Aorta (tissue), 5 donors: ENCODE results near the gene FBXO2. TPM values are rescaled to one million over a fixed set of nuclear protein-coding genes. Genes with fewer than 3 reads are reported as not detected.

Source experiments
- ATAC-seq: fragments of 200-7000 bp; cut with Tn5 transposase; one replicate; pipeline ENCODE4 v1.9.1; 2022; ENCODE audit warnings: moderate library complexity; ENCODE audit not compliant: low FRiP score
- DNase-seq, 2 donors: peaks; one replicate each; pipeline ENCODE4 v3.0.0-alpha.2; 2020
- H3K27ac ChIP-seq, 2 donors: one replicate each; pipeline ENCODE4 v1.5.1; 2013; ENCODE audit warnings: low read length in 2 of 2, mild to moderate bottlenecking in 2 of 2, moderate library complexity in 2 of 2, control low read depth in 1 of 2, inconsistent platforms in 1 of 2, low read depth in 1 of 2
- H3K27me3 ChIP-seq, 2 donors: one replicate each; pipeline ENCODE4 v1.6.1; 2013; ENCODE audit warnings: control low read depth in 1 of 2, low read length in 1 of 2, mild to moderate bottlenecking in 1 of 2, moderate library complexity in 1 of 2; ENCODE audit not compliant: insufficient read depth in 2 of 2, control insufficient read depth in 1 of 2
- H3K36me3 ChIP-seq, 2 donors: one replicate each; pipeline ENCODE4 v1.6.1; 2013; ENCODE audit warnings: control low read depth in 1 of 2, low read length in 1 of 2, mild to moderate bottlenecking in 1 of 2; ENCODE audit not compliant: insufficient read depth in 2 of 2, control insufficient read depth in 1 of 2
- H3K4me1 ChIP-seq, 2 donors: one replicate each; pipeline ENCODE4 v1.6.1; 2013; ENCODE audit warnings: low read length in 2 of 2, control low read depth in 1 of 2, mild to moderate bottlenecking in 1 of 2, moderate library complexity in 1 of 2; ENCODE audit not compliant: insufficient read depth in 2 of 2, control insufficient read depth in 1 of 2
- H3K4me3 ChIP-seq, 2 donors: one replicate each; pipeline ENCODE4 v1.5.1; 2013; ENCODE audit warnings: low read length in 2 of 2, control low read depth in 1 of 2, mild to moderate bottlenecking in 1 of 2
- H3K9me3 ChIP-seq: one replicate; pipeline ENCODE4 v1.6.1; 2013; ENCODE audit warnings: mild to moderate bottlenecking, low read length; ENCODE audit not compliant: control insufficient read depth
- WGBS, 2 donors: extraction: QIAGEN DNeasy Blood & Tissue Kit; methylation state at CpG; one replicate each; pipeline ENCODE4 v1.1.7; 2013; 5-methylcytosine and 5-hydroxymethylcytosine counted together
- intact Hi-C, 2 donors: fragments of 100-400 bp; cut with DNase I; formaldehyde crosslinking; loops; one replicate each; pipeline versions ENCODE4 v1.14.2 to v1.15.0; 2022
- polyA plus RNA-seq, 2 donors: library from polyadenylated mRNA; stranded (reverse); fragments of 200-250 nt; gene quantifications; one replicate each; pipeline ENCODE4 v1.2.3, GENCODE V29; 2013
- total RNA-seq, 2 donors: library from RNA; stranded (reverse); fragmentation: NEBNext Ultra II Directional; extraction: Animal tissue kit (Norgen Biotek cat#: 25700); gene quantifications; one replicate each; pipeline ENCODE4 v1.2.1, GENCODE V29; 2021
- donor health status: healthy with polysubstance abuse.
- donor health status: Bipolar disorder and iron deficiency.
- donor health status: DM: no; HTN: no; CAD: no.
- donor health status: DM: no; HTN: no; CAD: no.
- donor health status: DM: yes; HTN: yes; CAD: no.

Gene FBXO2
- total and polyA plus RNA-seq, 4 donors, result 0.87 to 9.8 (median 4.5) TPM

- no peaks in the 10 kb centered on the region for H3K9me3 ChIP-seq
- H3K36me3 ChIP-seq, result no peaks in the 10 kb centered on the region
- H3K4me1 ChIP-seq, result no peaks in the 10 kb centered on the region
- no peak overlapping the region for H3K27ac ChIP-seq
- H3K27me3 ChIP-seq, result no peaks in the 10 kb centered on the region
- ATAC-seq, result peak; percentile 59
- DNase-seq, result peak; percentile 88 to 93
- WGBS, 2 donors, result 6 to 8% methylated on average over 31 to 47 of the region's 47 CpGs
- H3K4me3 ChIP-seq, result no peak overlapping the region
- intact Hi-C loops, result loop anchor here in 1 of 2 donors (5.0 kb wide), 1 partner anchor 72 kb away; no protein-coding TSS in a partner anchor
Observed at GRCh38 chr1:11650331-11650991, 3.8 kb downstream of the FBXO2 start.

- Histone ChIP-seq H3K27ac (no peak overlapping the region), H3K36me3 (no peaks in the 10 kb centered on the region), H3K4me1 (no peaks in the 10 kb centered on the region), H3K4me3 (no peak overlapping the region), H3K27me3 (no peaks in the 10 kb centered on the region), H3K9me3 (no peaks in the 10 kb centered on the region)
- WGBS, 2 donors, result 31 to 38% methylated on average over 21 of the region's 21 CpGs
- intact Hi-C loops, result loop anchor here (5.0 kb wide), 2 partner anchors 73 to 612 kb away; no protein-coding TSS in a partner anchor
- ATAC-seq, result no peak
- no peak for DNase-seq
Observed at GRCh38 chr1:11649624-11650330, 4.5 kb downstream of the FBXO2 start.

- H3K9me3 ChIP-seq, result no peaks in the 10 kb centered on the region
- ATAC-seq (no peak), DNase-seq (no peak)
- no peaks in the 10 kb centered on the region for H3K36me3 ChIP-seq
- H3K27me3 ChIP-seq, result no peaks in the 10 kb centered on the region
- intact Hi-C loops, result loop anchor here in 1 of 2 donors (5.0 kb wide), 1 partner anchor 612 kb away; no protein-coding TSS in a partner anchor
- no peaks in the 10 kb centered on the region for H3K4me1 ChIP-seq
- H3K27ac ChIP-seq, result no peak overlapping the region
- no peak overlapping the region for H3K4me3 ChIP-seq
- WGBS, 2 donors, result 6 to 10% methylated on average over 9 of the region's 9 CpGs
Observed at GRCh38 chr1:11649237-11649623, 5.0 kb downstream of the FBXO2 start.

- no peaks in the 10 kb centered on the region for H3K36me3 ChIP-seq
- no peaks in the 10 kb centered on the region for H3K9me3 ChIP-seq
- WGBS, 2 donors, result 9 to 12% methylated on average over 22 to 30 of the region's 30 CpGs
- no peak overlapping the region for H3K4me3 ChIP-seq
- intact Hi-C loops, result loop anchor here in 1 of 2 donors (5.0 kb wide), 1 partner anchor 611 kb away; no protein-coding TSS in a partner anchor
- DNase-seq (no peak), ATAC-seq (no peak)
- no peak overlapping the region for H3K27ac ChIP-seq
- H3K4me1 ChIP-seq, result no peaks in the 10 kb centered on the region
- H3K27me3 ChIP-seq, result no peaks in the 10 kb centered on the region
Observed at GRCh38 chr1:11648732-11649158, 5.5 kb downstream of the FBXO2 start.

GRCh38 chr1:11648039-11648438 lies 6.2 kb downstream of the FBXO2 start:
- ATAC-seq (no peak), DNase-seq (no peak)
- no peaks in the 10 kb centered on the region for H3K36me3 ChIP-seq
- WGBS, 2 donors, result 45 to 52% methylated on average over 6 of the region's 6 CpGs
- intact Hi-C loops, result loop anchor here in 1 of 2 donors (5.0 kb wide), 1 partner anchor 611 kb away; no protein-coding TSS in a partner anchor
- H3K27ac ChIP-seq, result no peak overlapping the region
- H3K4me3 ChIP-seq, result no peak overlapping the region
- H3K4me1 ChIP-seq, result no peaks in the 10 kb centered on the region
- H3K9me3 ChIP-seq, result no peaks in the 10 kb centered on the region
- H3K27me3 ChIP-seq, result no peaks in the 10 kb centered on the region

- ATAC-seq (no peak), DNase-seq (no peak)
- no peaks in the 10 kb centered on the region for H3K36me3 ChIP-seq
- intact Hi-C loops, result loop anchor here in 1 of 2 donors (5.0 kb wide), 1 partner anchor 610 kb away; no protein-coding TSS in a partner anchor
- H3K27me3 ChIP-seq, result no peaks in the 10 kb centered on the region
- H3K27ac ChIP-seq, result no peak overlapping the region
- H3K4me1 ChIP-seq, result no peaks in the 10 kb centered on the region
- no peak overlapping the region for H3K4me3 ChIP-seq
- WGBS, 2 donors, result 90 to 91% methylated on average over 7 of the region's 7 CpGs
- no peaks in the 10 kb centered on the region for H3K9me3 ChIP-seq
Observed at GRCh38 chr1:11647333-11647732, 6.9 kb downstream of the FBXO2 start.

- H3K9me3 ChIP-seq, result no peaks in the 10 kb centered on the region
- no peaks in the 10 kb centered on the region for H3K36me3 ChIP-seq
- no peak overlapping the region for H3K4me3 ChIP-seq
- 90 to 92% methylated on average over 9 of the region's 9 CpGs for WGBS, 2 donors
- ATAC-seq, result no peak
- H3K27me3 ChIP-seq, result no peaks in the 10 kb centered on the region
- intact Hi-C loops, result loop anchor here in 1 of 2 donors (5.0 kb wide), 1 partner anchor 609 kb away; no protein-coding TSS in a partner anchor
- H3K4me1 ChIP-seq, result no peaks in the 10 kb centered on the region
- DNase-seq, result no peak
- no peak overlapping the region for H3K27ac ChIP-seq
Observed at GRCh38 chr1:11646317-11646716, 7.9 kb downstream of the FBXO2 start.

GRCh38 chr1:11645670-11646265 lies 8.5 kb downstream of the FBXO2 start:
- DNase-seq, result peak; percentile 85 to 93
- WGBS, 2 donors, result 28% methylated on average over 8 of the region's 8 CpGs
- intact Hi-C loops, result loop anchor here in 1 of 2 donors (5.0 kb wide), 1 partner anchor 608 kb away; no protein-coding TSS in a partner anchor
- no peak overlapping the region for H3K4me3 ChIP-seq
- H3K27me3 ChIP-seq, result no peaks in the 10 kb centered on the region
- no peaks in the 10 kb centered on the region for H3K36me3 ChIP-seq
- peak; percentile 71 for ATAC-seq
- no peak overlapping the region for H3K27ac ChIP-seq
- no peaks in the 10 kb centered on the region for H3K4me1 ChIP-seq
- no peaks in the 10 kb centered on the region for H3K9me3 ChIP-seq
